Measurements from ENCODE around the gene BUD31.
A peak's percentile ranks its signal among the peaks of the same experiment; 100 is the strongest.
"Not testable (repeated sequence)": the region's sequence is repeated elsewhere in the genome, so short reads cannot be mapped to it uniquely, and the experiment has no call there.

The BUD31 gene

GRCh38 chr7:99422186-99422585 lies 13.4 kb downstream of the BUD31 start:
- no peak for ATAC-seq (ENCODE audit: low read depth)
- H3K36me3 ChIP-seq (ENCODE audit: low read depth): peaks cover 57% of the 10 kb centered on the region
- no peak for DNase-seq (ENCODE audit: low spot score)
- H3K4me1 ChIP-seq (ENCODE audit: insufficient read depth, poor library complexity, severe bottlenecking): no peaks in the 10 kb centered on the region
- H3K9me3 ChIP-seq (ENCODE audit: severe bottlenecking): no peaks in the 10 kb centered on the region
- H3K27me3 ChIP-seq (ENCODE audit: insufficient read depth, poor library complexity, severe bottlenecking): no peaks in the 10 kb centered on the region
- no peak overlapping the region for H3K27ac ChIP-seq (ENCODE audit: poor library complexity, severe bottlenecking)
- no peak overlapping the region for H3K4me3 ChIP-seq (ENCODE audit: severe bottlenecking)
- TF ChIP-seq CTCF (IDR thresholded peaks at IDR 0.05; ENCODE audit: poor library complexity, severe bottlenecking): no peak

DNA sequence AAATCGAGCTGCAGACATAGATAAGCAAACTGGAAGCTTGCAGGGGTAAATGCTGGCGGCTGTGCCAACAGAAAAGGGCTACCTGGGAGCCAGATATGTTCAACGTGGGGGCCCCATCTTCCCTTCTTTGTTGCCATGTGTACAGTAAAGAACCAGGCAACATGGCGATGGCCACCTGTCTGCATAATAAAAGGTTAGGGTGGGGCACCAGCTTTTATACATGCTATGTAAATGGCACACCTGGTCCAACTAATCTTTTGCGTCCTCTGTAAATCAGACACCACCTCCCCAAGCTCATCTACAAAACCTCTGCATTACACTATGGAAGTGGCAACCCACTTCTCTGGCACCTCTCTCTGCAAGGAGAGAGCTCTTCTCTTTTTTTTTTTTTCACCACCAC lies 13.9 kb downstream of the BUD31 start:
- TF ChIP-seq CTCF (IDR thresholded peaks at IDR 0.05; ENCODE audit: poor library complexity, severe bottlenecking): no peak
- H3K4me3 ChIP-seq (ENCODE audit: severe bottlenecking): no peak overlapping the region
- H3K27me3 ChIP-seq (ENCODE audit: insufficient read depth, poor library complexity, severe bottlenecking): no peaks in the 10 kb centered on the region
- ATAC-seq (ENCODE audit: low read depth): no peak
- peaks cover 53% of the 10 kb centered on the region for H3K36me3 ChIP-seq (ENCODE audit: low read depth)
- H3K27ac ChIP-seq (ENCODE audit: poor library complexity, severe bottlenecking): no peak overlapping the region
- H3K9me3 ChIP-seq (ENCODE audit: severe bottlenecking): no peaks in the 10 kb centered on the region
- no peaks in the 10 kb centered on the region for H3K4me1 ChIP-seq (ENCODE audit: insufficient read depth, poor library complexity, severe bottlenecking)
- DNase-seq (ENCODE audit: low spot score): no peak

- TF ChIP-seq CTCF (IDR thresholded peaks at IDR 0.05; ENCODE audit: poor library complexity, severe bottlenecking): no peak
- Histone ChIP-seq H3K27ac (ENCODE audit: poor library complexity, severe bottlenecking) (no peak overlapping the region), H3K4me1 (ENCODE audit: insufficient read depth, poor library complexity, severe bottlenecking) (no peaks in the 10 kb centered on the region), H3K4me3 (ENCODE audit: severe bottlenecking) (no peak overlapping the region), H3K27me3 (ENCODE audit: insufficient read depth, poor library complexity, severe bottlenecking) (no peaks in the 10 kb centered on the region), H3K9me3 (ENCODE audit: severe bottlenecking) (no peaks in the 10 kb centered on the region), H3K36me3 (ENCODE audit: low read depth) (peaks cover 44% of the 10 kb centered on the region)
- ATAC-seq (ENCODE audit: low read depth) (no peak), DNase-seq (ENCODE audit: low spot score) (no peak)
Measured at GRCh38 chr7:99424932-99425730, 16.4 kb downstream of the BUD31 start.

- H3K9me3 ChIP-seq (ENCODE audit: severe bottlenecking): no peaks in the 10 kb centered on the region
- ATAC-seq (ENCODE audit: low read depth) (no peak), DNase-seq (ENCODE audit: low spot score) (no peak)
- H3K4me3 ChIP-seq (ENCODE audit: severe bottlenecking): no peak overlapping the region
- no peaks in the 10 kb centered on the region for H3K27me3 ChIP-seq (ENCODE audit: insufficient read depth, poor library complexity, severe bottlenecking)
- peaks cover 6% of the 10 kb centered on the region for H3K4me1 ChIP-seq (ENCODE audit: insufficient read depth, poor library complexity, severe bottlenecking)
- TF ChIP-seq CTCF (IDR thresholded peaks at IDR 0.05; ENCODE audit: poor library complexity, severe bottlenecking): no peak
- H3K27ac ChIP-seq (ENCODE audit: poor library complexity, severe bottlenecking): no peak overlapping the region
- H3K36me3 ChIP-seq (ENCODE audit: low read depth): peaks cover 61% of the 10 kb centered on the region
Measured at GRCh38 chr7:99428972-99429566, 20.3 kb downstream of the BUD31 start.

DNA sequence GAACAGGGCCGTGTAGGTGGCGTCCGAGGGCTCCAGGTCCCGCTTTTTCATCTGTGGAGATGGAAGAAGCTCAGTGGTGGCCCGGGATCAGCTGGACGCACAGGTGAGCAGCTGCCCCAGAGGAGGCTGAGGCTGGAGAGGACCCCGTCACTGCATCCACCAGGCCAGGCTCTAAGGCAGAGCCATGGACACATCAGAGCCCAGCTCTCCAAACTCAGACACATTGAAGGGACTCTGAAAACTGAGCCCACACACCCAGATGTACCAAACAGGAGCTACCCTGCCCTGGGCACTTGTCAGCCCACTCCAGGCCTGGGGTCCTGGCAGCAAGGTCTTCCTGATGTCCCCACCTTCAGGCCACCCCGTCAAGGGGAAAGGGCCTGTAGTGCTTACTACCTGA lies 21.0 kb downstream of the BUD31 start:
- Histone ChIP-seq H3K9me3 (ENCODE audit: severe bottlenecking) (no peaks in the 10 kb centered on the region), H3K4me1 (ENCODE audit: insufficient read depth, poor library complexity, severe bottlenecking) (peaks cover 6% of the 10 kb centered on the region), H3K36me3 (ENCODE audit: low read depth) (peaks cover 62% of the 10 kb centered on the region), H3K4me3 (ENCODE audit: severe bottlenecking) (no peak overlapping the region), H3K27me3 (ENCODE audit: insufficient read depth, poor library complexity, severe bottlenecking) (no peaks in the 10 kb centered on the region), H3K27ac (ENCODE audit: poor library complexity, severe bottlenecking) (no peak overlapping the region)
- ATAC-seq (ENCODE audit: low read depth): peak; percentile 28; the same call in 1 of the 3 replicates
- no peak for DNase-seq (ENCODE audit: low spot score)
- TF ChIP-seq CTCF (IDR thresholded peaks at IDR 0.05; ENCODE audit: poor library complexity, severe bottlenecking): no peak

- Histone ChIP-seq H3K27ac (ENCODE audit: poor library complexity, severe bottlenecking) (peak overlapping the region; percentile 29), H3K36me3 (ENCODE audit: low read depth) (peaks cover 60% of the 10 kb centered on the region)
- not testable (repeated sequence) for H3K9me3 ChIP-seq (ENCODE audit: severe bottlenecking); DNase-seq (ENCODE audit: low spot score); H3K27me3 ChIP-seq (ENCODE audit: insufficient read depth, poor library complexity, severe bottlenecking); ATAC-seq (ENCODE audit: low read depth); H3K4me3 ChIP-seq (ENCODE audit: severe bottlenecking); H3K4me1 ChIP-seq (ENCODE audit: insufficient read depth, poor library complexity, severe bottlenecking)
Measured at GRCh38 chr7:99431756-99432540, 23.2 kb downstream of the BUD31 start.
